ENCODE data around the gene FRMPD1.

DNA sequence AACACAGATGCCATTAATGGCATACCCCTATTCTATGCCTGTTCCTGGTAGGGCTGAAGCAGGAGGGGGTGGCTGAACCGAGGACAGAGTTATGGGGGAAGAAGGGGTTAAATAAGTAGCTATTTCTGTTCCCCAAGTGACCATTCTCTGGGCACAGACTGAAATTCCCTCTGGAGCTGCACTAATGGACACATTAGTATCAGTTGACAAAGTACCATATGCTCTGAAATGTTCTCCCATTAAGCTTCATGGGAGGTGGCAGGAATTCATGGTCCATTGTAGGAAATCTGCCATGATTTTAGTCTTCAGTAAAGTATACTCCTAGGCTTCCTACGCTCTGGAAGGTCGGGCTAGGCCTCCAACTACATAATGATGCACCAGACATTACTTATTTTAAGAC lies 10.5 kb upstream of the FRMPD1 start:
- TF ChIP-seq CTCF (conservative IDR thresholded peaks at IDR 0.05; ENCODE audit: low read length) (no peak), EZH2phosphoT487 (IDR thresholded peaks at IDR 0.05; ENCODE audit: borderline replicate concordance) (no peak)
